Activated CD8-positive, alpha-beta memory T cell treated with anti-CD3 and anti-CD28 coated beads, Interleukin-2, amount 50 U/mL, for 4 hours (primary cell): ENCODE data around the gene SCAPER.
"Not testable (repeated sequence)": the region's sequence is repeated elsewhere in the genome, so short reads cannot be mapped to it uniquely, and the experiment has no call there.

Experiments used
- DNase-seq: peaks from one replicate; pipeline ENCODE4 v3.0.0-alpha.2; 2020

The SCAPER gene

DNA sequence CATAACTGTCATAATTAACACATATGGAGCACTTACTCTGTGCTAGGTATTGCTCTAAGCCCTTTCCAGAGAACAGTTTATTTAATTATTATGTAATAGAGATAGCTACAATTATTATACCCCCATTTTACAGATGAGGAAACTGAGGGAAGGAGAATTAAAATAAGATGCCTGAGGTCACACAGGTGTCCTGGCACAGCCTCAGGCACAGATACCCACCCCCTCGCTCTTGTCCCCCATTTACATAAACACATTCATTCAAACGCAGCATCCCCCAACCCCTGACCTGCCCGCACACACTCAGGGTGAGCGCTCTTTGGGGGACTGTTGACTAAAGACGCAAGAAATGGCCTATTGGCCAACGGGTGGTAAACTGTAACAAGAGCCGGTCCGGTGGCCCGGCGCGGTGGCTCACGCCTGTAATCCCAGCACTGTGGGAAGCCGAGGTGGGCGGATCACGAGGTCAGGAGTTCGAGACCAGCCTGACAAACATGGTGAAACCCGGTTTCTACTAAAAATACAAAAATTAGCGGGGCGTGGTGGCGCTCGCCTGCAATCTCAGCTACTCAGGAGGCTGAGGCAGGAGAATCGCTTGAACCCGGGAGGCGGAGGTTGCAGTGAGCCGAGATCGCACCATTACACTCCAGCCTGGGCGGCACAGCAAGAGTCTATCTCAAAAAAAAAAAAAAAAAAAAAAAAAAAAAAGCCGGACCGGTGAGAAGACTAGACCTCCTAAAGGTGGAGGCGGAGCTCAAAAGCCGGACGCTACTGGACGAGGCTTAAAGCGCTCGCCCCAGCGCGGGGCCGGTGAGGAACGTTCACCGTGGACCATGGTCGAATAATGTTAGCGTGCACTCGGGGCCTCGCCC, 570.5 kb downstream of the SCAPER start:
- no peak for DNase-seq

DNA sequence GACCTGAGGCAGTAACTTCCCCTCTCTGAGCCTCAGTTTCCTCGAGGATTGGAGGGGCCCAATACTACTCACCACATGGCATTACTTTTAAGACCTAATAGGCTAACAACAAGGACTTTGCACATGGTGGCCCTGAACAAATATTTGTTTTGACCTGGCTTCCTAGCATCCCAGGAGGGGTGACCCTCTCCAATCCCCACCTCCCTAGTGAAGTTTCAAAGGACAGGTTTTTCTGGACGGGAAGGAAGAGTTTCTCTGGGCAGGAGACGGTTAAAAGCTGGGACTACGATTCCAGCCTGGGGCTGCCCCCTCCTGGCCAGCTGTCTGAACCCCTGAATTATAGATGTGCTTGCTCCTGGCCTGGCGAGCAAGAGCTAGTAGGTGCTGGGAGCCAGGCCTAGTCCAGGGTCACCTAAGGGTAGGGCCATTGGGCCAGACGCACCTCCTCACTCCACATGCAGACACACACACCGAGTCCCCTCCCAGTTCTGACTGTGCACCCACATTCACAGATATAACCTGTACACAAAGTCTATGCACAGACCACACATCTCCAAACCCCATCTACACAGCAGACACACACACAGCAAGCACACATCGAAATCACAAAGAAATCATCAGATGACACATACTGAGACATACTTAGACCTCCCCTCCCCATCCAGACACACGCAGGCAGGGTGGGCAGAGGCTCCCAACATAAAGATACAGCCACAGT, 571.3 kb downstream of the SCAPER start:
- no peak for DNase-seq

DNA sequence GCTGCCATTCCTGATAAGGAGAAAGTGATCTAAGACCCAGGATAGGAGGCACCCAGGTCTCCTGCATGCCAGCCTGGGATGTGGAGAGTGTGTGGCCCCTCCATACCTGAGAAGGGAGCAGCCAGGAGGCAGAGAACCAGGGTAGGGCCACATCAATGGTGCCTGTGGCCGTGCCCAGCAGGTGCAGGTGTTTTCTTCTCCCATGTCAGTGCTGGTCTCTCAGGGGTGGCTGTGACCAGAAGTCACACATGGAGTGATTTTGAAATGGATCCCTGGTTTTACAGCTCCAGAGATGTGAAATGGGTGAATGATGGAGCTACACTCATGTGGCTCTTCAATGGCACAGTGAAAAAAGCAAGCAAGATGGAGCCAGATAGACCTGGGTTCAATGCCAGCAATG, 571.8 kb downstream of the SCAPER start:
- DNase-seq: no peak

DNA sequence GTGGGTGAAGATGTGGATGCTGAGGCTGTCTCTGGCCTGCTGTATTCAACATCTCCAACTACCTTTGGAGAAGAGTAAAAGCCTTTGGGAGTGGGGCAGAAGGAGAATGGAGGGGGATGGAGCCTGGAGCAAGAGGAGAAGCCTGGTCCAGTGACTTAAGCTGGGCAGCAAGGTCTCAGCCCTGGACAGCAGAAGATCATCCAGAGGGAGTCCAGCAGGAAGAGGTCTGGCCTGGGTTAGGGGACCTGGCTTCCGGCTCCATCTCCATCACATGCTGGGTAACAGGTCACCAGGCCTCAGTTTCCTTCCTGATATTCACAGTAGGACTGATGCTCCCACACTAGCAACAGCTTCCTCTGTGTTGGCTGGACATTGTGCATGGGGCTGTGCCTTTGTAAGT, 572.3 kb downstream of the SCAPER start:
- DNase-seq: no peak

DNA sequence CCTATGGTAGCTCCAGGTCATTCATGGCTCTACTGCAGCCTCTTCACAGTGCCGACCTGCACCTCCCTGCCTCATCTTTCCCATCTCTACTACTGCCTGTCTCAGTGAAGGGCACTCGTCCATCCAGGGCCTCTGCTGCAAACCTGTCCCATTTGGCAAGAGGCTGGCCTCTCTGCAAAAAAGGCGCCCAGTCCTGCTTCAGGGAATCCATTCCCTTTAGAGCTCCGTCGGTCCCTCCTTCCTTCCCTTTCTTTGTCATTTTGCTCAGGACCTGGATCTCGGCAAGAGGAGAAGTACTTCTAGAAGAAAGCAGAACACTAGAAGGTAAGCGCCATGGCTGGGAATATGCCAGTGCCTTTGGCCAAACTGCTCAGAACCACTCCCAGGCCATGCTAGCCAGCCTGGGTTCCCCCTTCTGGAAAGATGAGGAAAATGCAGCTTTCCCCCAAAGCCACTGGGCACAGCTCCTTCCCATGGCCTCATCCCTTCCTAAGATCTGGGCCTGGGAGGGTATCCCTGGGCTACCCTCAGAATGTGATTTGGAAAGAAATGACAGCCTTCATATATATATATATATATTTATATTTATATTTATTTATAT, 575.0 kb downstream of the SCAPER start:
- no peak for DNase-seq

DNA sequence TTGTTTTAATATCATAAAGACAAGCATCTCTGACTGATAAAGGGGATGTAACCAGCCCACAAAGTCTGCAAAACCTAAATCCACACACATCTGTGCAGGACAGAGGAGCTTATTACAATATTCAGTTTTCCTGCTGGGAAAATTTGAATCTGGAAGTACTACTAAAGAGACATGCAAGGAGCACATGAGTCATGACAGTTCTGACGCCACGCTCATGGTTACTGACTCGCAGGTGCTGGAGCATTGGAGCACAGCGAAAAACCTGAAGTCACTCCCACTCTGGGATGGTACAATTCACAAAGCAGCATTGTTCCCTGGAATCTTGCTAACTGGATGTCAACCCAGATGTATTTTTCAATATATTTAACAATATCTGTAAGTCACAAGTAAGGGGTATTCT, 576.2 kb downstream of the SCAPER start:
- DNase-seq: no peak

DNA sequence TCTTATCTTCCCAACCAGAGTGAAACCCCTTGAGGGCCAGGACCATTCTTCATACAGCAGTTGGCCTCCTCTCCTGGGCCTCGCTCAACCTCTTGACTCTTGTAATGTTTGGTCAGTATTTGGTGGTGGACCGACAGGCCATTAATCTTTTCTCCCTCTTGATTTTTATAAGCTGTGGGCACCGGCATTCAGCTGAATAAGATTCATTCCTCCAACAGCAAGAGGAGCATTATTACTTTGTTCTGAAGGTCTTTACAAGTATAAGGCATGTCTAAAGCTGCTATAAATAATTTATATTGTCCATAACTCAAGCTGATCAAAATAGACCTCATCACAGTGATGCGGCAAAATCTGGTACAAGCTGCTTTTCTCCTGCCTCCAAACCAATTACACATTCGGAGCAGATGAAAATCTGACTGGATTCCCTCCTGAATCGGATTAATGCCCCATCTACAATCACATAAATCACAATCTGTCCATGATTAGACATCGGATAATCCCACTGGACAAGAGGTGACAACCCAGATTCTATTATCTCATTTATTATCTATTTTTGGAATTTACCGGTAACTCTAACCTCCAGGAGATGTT, 576.9 kb downstream of the SCAPER start:
- no peak for DNase-seq

DNA sequence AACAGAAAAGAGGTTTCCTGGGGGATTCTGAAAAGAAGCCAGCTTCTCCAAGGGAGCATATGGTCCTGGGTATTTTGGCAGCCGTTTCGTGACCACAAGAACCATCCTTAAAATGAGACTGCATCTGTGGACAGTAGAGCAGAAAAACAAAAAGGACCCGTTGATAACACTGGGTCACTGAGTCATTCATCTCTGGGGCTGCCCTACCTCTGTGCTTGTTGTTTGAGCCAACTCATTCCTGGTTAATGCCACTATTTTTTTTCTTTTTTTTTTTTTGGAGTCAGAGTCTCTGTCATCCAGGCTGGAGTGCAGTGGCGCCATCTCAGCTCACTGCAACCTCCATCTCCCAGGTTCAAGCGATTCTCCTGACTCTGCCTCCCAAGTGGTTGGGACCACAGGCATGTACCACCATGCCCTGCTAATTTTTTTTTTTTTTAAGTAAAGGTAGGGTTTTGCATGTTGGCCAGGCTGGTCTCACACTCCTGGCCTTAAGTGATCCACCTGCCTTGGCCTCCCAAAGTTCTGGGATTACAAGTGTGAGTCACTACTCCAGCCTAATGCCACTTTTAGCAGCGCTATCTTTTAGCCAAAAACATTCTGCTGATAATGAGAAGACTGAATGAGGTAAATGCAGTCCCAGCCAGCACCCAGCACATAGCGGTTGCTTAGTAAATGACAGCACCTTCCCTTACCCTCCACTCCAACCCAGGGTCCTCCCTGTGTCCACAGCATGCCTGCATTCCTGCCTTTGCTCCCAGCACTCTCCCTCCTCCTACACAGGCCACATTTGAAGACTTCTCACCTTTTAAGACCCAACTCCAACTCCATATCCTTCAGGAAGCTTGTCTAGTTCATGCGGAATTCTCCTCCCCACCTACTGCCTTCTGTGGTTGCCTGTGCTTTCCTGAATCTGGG, 577.7 kb downstream of the SCAPER start:
- DNase-seq: no peak

DNA sequence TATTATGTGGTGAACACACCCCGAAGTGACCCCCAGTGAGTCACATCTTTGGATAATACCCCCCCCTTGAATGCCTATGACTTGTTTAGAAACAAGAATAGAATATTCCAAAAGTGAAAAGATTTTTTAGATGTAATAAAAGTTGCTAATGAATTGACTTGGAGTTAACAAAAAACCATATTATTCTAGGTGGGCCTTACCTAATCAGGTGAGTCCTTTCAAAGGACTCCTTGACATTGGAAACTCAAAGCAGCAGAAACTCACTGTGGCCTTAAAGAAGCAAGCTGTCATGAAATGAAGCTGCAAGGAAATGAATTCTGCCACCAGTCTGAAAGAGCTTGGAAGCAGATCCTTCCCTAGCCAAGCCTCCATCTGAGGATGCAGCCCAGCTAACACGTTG, 579.4 kb downstream of the SCAPER start:
- DNase-seq: no peak

DNA sequence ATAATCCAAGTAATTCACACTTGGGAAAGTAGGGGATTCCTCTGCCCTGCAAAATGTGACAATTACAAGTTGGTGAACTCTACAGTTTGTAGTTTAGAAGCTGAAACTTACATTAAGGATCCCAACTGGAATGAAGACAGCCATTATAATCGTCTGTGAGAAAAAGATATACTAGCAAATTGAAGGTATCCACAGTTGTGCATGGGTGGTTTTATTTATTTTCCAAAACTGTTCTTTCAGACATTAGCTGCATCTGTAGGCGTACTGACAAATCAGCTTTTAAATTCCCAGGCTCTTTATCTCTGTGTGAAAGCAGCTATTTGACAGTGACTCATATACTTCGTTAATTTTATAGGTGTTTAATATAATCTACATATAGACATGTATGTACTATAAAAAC, 581.1 kb downstream of the SCAPER start:
- DNase-seq: no peak

DNA sequence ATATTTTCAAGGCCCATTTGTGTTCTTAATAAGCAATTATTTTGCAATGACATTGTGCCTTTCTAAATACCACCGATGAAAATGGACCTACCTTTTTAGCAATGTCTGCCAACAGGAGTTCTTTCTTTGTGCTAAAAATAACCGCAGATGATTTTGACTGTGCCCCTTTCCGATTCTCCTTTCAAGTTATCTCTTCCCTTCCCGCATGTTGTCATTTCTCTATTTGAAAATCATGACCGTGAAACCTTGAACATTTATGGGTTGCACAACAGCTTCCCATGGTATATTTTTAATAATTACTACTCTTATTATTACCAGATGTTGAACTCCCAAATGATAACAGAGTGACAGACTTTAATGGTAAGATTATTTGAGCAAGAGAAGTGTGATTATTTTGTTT, 583.5 kb downstream of the SCAPER start:
- no peak for DNase-seq

DNA sequence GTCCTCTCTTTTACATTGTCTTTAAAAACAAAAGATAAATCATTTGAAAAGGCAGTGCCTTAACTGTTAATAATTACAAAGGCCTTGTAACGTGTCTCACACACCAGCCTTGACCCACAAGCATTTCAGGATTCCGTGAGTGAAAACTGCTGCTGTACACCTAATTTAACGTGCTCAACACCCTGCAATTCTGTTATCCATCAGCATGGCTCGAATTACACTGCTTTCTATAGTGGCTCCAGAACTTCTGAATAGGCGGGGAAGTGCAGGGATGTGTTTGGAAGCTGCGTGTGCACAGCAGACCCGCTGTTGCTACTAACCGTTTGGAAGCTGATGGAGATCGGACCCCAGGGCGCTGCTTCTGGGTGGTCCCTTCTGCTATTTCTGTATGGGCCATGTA, 584.0 kb downstream of the SCAPER start:
- no peak for DNase-seq

DNA sequence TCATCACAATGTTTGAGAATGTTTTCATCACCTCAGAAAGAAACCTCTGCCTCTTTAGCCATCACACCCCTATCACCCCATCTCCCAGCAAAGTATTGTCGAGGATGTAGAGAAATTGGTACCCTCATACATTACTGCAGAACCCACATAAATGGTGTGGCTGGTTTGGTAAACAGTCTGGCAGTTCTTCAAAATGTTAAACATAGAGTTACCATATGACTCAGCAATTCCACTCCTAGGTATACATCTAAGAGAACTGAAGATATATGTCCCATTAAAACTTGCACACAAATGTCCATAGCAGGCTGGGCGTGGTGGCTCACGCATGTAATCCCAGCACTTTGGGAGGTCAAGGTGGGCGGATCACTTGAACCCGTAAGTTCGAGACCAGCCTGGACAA, 585.1 kb downstream of the SCAPER start:
- DNase-seq: no peak

DNA sequence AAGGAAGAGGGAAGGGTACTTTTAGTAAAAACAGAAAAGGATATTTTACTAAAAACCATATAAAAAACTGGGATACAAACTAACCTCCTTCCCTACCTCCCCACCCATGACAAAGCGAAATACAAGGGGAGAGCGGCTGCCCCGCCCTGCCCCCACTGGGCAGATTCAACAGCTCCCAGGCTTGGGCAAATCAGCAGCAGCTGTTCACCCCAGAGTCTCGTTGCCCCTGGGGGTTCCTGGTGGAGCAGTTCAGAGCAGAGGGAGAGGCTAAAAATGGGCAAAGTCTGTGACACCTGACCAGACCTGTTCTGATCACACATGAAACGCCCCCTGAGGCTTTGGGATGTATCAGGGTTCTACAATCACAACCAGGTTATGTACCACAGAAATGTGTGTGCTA, 591.4 kb downstream of the SCAPER start:
- DNase-seq: no peak

DNA sequence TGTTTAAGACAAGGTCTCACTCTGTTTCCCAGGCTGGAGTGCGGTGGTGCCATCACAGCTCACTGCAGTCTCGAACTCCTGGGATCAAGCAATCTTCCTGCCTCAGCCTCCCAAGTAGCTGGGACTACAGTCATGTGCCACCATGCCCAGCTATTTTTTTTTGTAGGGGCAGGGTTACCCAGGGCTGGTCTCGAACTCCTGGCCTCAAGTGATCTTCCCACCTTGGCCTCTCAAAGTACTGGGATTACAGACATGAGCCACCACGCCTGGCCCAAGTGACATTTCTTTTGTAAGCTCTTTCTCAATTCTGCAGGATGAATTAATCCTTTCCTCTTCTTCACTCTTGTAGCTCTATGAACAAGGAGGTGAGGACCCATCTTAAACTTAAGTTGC, 592.0 kb downstream of the SCAPER start:
- not testable (repeated sequence) for DNase-seq

DNA sequence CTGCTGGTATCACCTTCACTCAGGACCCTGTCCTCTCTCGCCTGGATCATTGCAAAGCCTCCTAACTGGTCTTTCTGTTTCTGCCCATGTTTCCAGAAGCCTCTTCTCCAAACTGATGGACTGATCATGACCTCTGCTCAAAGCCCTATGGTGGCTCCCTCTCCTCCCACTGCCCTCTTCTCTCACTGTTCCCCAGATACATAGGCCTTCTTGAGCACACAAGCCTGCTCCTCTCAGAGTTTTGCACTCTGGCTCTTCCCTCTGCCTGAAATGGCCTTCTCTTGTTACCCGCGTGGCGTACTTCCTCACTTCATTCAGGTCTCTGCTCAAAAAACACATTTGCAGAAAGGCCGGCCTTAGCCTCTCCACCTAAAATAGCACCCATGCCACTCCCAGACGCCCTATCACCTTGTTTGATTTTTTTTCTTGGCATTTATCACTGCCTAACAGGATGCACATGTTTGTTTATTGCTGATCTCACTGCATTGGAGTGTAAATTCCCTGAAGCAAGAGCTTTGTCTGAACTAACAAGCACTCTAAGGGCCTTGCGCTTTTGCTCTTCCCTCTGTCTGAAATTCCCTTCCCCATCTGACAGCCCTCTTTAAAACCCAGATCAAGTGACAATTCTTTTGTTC, 592.5 kb downstream of the SCAPER start:
- DNase-seq: no peak

DNA sequence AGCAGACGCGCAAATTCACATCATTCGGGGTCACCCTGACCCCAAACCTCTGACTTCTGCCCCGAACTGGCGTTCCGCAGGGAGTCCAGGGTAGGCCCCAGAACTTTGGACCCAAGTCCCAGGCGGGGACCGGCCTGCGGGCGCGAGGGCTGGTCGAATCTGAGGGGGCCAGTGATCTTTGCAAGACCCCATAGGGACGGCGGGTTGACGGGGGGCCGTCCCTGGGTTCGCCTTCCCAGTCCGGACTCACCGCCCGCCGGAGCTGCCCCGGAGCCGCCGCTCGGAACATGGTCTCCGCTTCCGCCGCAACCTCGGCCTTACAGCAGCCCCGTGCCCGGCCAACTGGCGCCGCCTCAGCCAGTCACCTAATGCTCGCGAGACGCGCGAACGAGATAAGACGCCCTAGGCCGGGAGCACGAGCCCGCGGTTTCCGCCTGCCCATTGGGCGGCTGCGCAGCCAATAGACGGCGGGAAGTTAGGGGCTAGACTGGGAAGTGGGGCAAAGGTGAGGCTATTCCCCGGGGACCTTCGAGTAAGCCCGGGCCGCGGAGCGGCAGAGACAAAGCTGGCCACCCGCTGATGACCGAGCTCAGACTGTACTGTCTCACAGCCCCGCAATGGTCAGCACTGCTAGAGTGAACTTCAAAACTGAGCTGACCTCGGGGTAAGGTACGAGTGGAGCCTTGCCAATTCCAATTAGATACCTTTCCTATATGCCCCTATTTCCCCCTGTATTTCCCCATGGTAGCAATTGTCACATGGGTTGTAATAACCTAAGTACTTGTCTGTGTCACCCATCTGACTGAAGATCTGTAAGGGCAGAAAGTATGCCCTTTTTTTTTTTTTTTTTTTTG, 593.8 kb downstream of the SCAPER start, which contains the start of gene ETFA:
Gene ETFA (minus strand): TSS at position 370 of the 854 bp plus-strand sequence. CDS start 81 bp downstream, at position 289.
- peak; percentile 90 for DNase-seq

DNA sequence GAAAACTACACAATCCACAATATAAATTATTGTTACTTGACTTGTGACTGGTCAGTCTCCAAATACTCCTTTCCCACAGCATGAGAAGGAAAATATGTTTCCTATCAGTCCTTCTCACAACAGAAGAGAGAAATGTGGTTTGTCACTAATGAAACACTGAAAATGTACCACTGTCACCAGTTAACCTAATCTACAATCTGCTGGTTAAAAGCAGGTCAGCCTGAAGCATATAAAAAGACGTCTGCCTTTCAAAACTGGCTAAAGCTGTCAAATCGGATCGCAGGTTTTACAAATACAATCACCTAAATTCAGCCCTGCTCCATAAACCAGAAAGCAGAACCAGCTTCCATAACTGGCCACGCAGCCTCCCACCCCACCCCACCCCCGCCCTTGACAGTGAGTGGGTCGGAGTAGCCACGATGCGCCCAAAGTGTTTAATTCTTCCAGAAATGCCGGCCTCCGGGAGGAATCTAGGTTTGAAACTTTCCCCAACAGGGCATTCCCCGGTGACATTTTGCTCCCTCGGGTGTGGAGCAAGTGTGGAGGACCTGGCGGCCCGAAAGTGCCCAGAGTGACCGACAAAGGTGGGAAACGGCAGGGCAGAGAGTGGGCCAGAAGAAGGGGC, 594.6 kb downstream of the SCAPER start:
- no peak for DNase-seq

DNA sequence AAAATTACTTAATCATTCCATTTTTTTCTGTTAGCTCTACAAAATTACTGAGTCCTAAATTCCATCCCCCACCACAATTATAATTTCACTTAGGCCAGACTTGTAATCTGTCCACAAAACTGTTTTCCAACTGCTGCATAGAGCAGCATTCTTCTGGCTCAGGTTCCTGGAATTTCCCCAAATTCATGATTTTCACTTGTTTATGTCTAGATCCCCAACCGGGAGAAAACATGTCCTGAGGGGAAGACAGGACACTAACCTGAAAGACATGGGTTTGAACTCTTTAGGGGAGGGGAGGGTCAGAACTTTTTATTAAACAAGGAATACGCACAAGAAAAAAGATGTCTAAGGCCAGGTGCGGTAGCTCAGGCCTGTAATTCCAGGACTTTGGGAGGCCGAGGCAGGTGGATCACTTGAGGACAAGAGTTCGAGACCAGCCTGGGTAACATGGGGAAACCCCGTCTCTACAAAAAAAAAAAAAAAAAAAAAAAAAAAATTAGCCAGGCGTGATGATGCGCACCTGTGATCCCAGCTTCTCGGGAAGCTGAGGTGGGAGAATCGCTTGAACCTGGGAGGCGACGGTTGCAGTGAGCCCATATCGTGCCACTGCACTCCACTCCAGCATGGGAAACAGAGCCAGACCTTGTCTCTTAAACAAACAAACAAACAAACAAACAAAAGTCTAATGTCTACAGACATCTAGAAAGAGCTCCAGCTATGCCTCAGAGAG, 595.4 kb downstream of the SCAPER start:
- no peak for DNase-seq

DNA sequence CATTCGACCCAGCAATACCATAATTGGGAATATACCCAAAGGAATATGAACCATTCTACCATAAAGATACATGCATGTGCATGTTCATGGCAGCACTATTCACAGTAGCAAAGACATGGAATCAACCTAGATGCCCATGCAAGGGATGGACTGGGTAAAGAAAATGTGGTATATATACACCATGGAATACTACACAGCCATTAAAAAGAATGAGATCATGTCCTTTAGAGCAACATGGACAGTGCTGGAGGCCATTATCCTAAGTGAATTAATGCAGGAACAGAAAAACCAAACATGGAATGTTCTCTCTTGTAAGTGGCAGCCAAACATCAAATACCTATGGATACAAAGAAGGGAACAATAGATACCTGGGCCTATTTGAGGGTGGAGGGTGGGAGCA, 601.2 kb downstream of the SCAPER start:
- no peak for DNase-seq
